Measurements from ENCODE around the gene MYD88. TPM values are rescaled to one million over a fixed set of nuclear protein-coding genes. Genes with fewer than 3 reads are reported as not detected.

The MYD88 gene
- total RNA-seq, 1 donor from 2014 or later = 45.9 TPM

DNA sequence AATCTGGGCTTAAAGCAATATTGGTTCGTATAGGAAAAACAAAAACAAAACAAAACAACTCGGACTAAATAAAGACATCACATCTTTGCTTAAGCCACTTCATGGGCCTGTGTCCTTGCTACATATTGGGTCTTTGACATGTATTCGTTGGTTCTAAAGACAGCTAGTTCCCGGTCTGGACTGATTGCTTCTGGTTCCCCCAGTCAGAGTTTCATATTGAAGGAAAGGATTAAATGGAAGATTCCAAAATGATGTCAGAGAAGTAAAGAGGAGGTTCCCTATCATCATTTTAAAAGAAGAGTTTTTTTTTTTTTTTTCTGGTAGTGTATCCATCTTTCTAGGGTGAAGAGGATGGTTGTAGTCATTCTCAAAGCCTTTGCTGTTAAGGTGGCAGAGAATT lies 29.1 kb downstream of the MYD88 start:
- Histone ChIP-seq H3K27ac (no peak overlapping the region), H3K9me3 (no peaks in the 10 kb centered on the region), H3K27me3 (no peaks in the 10 kb centered on the region), H3K4me1 (peaks cover 44% of the 10 kb centered on the region), H3K4me3 (no peak overlapping the region), H3K36me3 (no peaks in the 10 kb centered on the region)
- intact Hi-C loops (cut with DNase I) = no loop called here
- no peak for DNase-seq (ENCODE audit: extremely low spot score in 2 of 2)
- TF ChIP-seq POLR2AphosphoS5 (IDR thresholded peaks at IDR 0.05; ENCODE audit: insufficient read depth in 1 of 2, low read depth in 1 of 2) (no peak), POLR2A (IDR thresholded peaks at IDR 0.05) (no peak)
- TF ChIP-seq, protein P1, sequence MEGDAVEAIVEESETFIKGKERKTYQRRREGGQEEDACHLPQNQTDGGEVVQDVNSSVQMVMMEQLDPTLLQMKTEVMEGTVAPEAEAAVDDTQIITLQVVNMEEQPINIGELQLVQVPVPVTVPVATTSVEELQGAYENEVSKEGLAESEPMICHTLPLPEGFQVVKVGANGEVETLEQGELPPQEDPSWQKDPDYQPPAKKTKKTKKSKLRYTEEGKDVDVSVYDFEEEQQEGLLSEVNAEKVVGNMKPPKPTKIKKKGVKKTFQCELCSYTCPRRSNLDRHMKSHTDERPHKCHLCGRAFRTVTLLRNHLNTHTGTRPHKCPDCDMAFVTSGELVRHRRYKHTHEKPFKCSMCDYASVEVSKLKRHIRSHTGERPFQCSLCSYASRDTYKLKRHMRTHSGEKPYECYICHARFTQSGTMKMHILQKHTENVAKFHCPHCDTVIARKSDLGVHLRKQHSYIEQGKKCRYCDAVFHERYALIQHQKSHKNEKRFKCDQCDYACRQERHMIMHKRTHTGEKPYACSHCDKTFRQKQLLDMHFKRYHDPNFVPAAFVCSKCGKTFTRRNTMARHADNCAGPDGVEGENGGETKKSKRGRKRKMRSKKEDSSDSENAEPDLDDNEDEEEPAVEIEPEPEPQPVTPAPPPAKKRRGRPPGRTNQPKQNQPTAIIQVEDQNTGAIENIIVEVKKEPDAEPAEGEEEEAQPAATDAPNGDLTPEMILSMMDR (IDR thresholded peaks at IDR 0.05) = no peak

DNA sequence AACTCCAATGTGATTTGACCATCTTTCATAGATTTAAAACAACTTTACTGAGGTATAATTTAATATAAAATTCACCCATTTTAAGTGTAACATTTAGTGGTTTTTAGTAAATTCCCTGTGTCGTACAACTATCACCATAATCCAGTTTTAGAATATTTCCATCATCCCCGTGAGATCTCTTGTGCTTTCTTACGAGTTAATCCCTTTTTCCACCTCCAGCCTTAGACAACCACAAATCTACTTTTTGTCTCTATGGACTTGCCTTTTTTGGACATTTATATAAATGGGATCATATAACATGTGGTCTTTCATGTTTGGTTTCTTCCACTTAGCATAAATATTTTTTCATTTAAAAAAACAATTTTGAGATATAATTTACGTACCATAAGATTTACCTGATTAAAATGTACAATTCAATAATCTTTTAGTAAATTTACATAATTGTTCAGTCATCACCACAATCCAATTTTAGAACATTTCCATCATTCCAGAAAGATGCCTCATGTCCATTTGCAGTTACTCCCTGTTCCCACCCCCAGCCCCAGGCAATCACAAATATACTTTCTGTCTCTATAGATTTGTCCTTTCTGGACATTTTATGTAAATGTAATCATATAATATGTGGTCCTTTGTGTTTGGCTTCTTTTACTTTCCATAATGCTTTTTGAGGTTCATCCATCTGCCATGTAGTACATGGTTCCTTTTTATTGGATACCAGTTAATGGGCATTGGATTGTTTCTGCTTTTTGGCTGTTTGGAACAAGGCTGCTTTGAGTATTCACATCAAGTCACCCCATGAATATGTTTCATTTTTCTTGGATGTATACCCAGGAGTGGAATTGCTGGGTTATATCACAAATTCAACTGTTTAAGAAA lies 29.9 kb downstream of the MYD88 start:
- Histone ChIP-seq H3K4me3 (no peak overlapping the region), H3K36me3 (no peaks in the 10 kb centered on the region), H3K27ac (no peak overlapping the region), H3K4me1 (peaks cover 46% of the 10 kb centered on the region), H3K27me3 (no peaks in the 10 kb centered on the region), H3K9me3 (no peaks in the 10 kb centered on the region)
- TF ChIP-seq POLR2AphosphoS5 (IDR thresholded peaks at IDR 0.05; ENCODE audit: insufficient read depth in 1 of 2, low read depth in 1 of 2) (no peak), POLR2A (IDR thresholded peaks at IDR 0.05) (no peak)
- TF ChIP-seq, protein P1 (IDR thresholded peaks at IDR 0.05) = no peak
- intact Hi-C loops (cut with DNase I) = no loop called here
- DNase-seq (ENCODE audit: extremely low spot score in 2 of 2) = no peak

DNA sequence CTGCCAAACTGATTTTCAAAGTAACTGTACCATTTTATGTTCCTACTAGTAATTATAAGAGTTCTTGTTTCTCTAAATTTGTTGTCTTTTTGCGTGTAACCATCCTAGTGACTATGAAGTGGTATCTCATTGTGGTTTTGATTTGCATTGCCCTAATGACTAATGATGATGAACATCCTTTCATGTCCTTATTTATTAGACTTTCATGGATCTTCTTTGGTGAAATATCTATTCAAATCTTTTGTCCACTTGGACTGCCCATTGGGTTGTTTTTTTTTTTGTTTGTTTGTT lies 30.5 kb downstream of the MYD88 start:
- TF ChIP-seq POLR2A (IDR thresholded peaks at IDR 0.05) (no peak), POLR2AphosphoS5 (IDR thresholded peaks at IDR 0.05; ENCODE audit: insufficient read depth in 1 of 2, low read depth in 1 of 2) (no peak)
- TF ChIP-seq, protein P1 (IDR thresholded peaks at IDR 0.05) = no peak
- intact Hi-C loops (cut with DNase I) = no loop called here
- H3K4me3 ChIP-seq = no peak overlapping the region
- H3K36me3 ChIP-seq = no peaks in the 10 kb centered on the region
- H3K27me3 ChIP-seq = no peaks in the 10 kb centered on the region
- H3K4me1 ChIP-seq = peaks cover 51% of the 10 kb centered on the region
- H3K27ac ChIP-seq = no peak overlapping the region
- no peak for DNase-seq (ENCODE audit: extremely low spot score in 2 of 2)
- no peaks in the 10 kb centered on the region for H3K9me3 ChIP-seq

DNA sequence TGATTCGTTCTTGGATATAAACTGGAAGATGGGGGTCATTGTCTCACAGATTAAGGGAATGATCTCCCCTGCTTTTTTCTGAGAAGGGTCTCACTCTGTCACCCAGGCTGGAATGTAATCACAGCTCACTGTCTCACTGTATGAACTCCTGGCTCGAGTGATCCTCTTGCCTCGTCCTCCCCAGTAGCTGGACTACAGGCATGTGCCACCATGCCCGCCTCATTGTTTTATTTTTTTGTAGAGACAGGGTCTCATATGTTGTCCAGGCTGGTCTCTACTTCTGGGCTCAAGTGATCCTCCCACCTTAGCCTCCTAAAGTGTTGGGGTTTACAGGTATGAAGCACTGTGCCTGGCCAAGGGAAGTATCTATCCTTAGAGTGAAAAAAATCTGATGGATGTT lies 32.3 kb downstream of the MYD88 start:
- Histone ChIP-seq H3K4me3 (no peak overlapping the region), H3K4me1 (peaks cover 57% of the 10 kb centered on the region)
- intact Hi-C loops (cut with DNase I) = no loop called here

DNA sequence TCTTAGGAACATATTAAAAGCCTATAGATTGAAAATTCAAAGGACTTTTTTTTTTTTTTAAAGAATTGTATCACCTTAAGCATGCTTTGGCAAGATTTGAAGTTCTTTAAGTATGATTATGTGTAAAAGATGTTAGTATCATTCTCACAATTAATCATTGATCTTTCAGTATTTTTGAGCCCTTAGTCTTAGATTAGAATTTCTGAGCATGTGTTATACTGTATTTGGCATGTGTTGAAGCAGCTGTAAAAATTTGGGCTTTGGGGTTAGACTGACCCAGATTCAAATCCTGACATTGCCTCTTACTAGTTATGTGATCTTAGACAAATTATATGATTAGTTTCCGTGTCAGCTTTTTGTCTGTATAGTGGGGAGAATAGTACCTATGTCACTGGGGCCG lies 33.2 kb downstream of the MYD88 start:
- Histone ChIP-seq H3K27ac (no peak overlapping the region), H3K36me3 (no peaks in the 10 kb centered on the region), H3K4me1 (peaks cover 48% of the 10 kb centered on the region), H3K4me3 (no peak overlapping the region), H3K27me3 (no peaks in the 10 kb centered on the region), H3K9me3 (no peaks in the 10 kb centered on the region)
- intact Hi-C loops (cut with DNase I) = no loop called here
- no peak for DNase-seq (ENCODE audit: extremely low spot score in 2 of 2)
- TF ChIP-seq, protein P1 (IDR thresholded peaks at IDR 0.05) = no peak
- TF ChIP-seq POLR2A (IDR thresholded peaks at IDR 0.05) (no peak), POLR2AphosphoS5 (IDR thresholded peaks at IDR 0.05; ENCODE audit: insufficient read depth in 1 of 2, low read depth in 1 of 2) (no peak)

More for the DNA sequence above, 32.3 kb downstream of the MYD88 start:
- no peak for DNase-seq (ENCODE audit: extremely low spot score in 2 of 2)
- H3K27me3 ChIP-seq = no peaks in the 10 kb centered on the region
- TF ChIP-seq POLR2AphosphoS5 (IDR thresholded peaks at IDR 0.05; ENCODE audit: insufficient read depth in 1 of 2, low read depth in 1 of 2) = no peak
- no peak for TF ChIP-seq POLR2A (IDR thresholded peaks at IDR 0.05)
- TF ChIP-seq, protein P1 (IDR thresholded peaks at IDR 0.05) = no peak
- H3K27ac ChIP-seq = no peak overlapping the region
- H3K36me3 ChIP-seq = no peaks in the 10 kb centered on the region
- no peaks in the 10 kb centered on the region for H3K9me3 ChIP-seq

Data from vagina (tissue), 2 donors.